Measurements from ENCODE around the gene ADSS1.

GRCh38 chr14:104782808-104783139 lies 58.7 kb downstream of the ADSS1 start:
- no peak for TF ChIP-seq POLR2A (IDR thresholded peaks at IDR 0.05; ENCODE audit: borderline replicate concordance, extremely low read depth, insufficient read depth, insufficient read length)
- no peak for TF ChIP-seq CTCF (IDR thresholded peaks at IDR 0.05 in 2 of 3, conservative IDR thresholded peaks at IDR 0.05 in 1 of 3; ENCODE audit: borderline replicate concordance in 1 of 3, insufficient read depth in 1 of 3, low read depth in 2 of 3, low read length in 2 of 3)
